ENCODE results near the gene GALNT4. TPM values are rescaled to one million over a fixed set of nuclear protein-coding genes. Genes with fewer than 3 reads are reported as not detected.

GALNT4 gene
- total and polyA plus RNA-seq, 9 of the 15 experiments (the other 6 are each of a cell fraction or from before 2014, with no cell fraction given) = 1.2 to 4.6 (median 3.4) TPM

DNA sequence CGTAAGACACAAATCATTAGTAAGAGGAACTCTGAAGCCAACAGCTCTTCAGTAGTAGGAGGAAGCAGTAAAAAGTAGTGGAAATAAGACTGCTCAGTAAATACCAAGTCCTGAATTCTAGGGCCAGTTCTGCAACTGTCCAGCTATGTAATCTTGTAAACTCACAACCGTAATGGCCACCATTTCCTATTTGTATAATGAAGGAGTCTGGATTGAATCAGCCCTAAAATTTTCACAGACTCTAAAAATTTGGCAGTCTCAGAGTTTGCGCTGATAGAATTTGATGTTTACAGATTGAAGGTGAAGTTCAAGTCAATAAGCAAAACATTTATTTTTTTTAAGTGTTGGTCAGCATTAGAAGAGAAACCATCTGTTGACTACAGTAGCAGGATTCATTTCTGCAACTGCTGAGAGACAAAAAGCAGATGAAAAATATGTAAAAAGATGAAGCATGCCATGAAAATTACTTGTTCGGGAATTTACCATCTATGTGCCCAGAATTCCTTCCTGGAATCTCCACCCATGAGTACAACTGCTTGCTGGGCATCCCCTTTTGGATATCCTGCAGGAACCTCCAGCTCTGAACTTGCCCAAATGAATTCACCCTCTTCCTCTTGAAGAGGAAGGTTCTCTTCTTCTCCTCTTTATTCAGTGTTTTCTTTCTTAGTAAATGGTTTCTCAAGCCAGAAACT is 47.5 kb downstream of the GALNT4 start:
- Histone ChIP-seq H3K9me3 (replicated peaks; ENCODE audit: control insufficient read depth, insufficient read depth, low read depth, low read length) (no peaks in the 10 kb centered on the region), H3K36me3 (ENCODE audit: control insufficient read depth, insufficient read depth, low read length) (no peaks in the 10 kb centered on the region), H3K9me1 (ENCODE audit: control insufficient read depth, insufficient read depth, low read length) (no peaks in the 10 kb centered on the region), H4K20me1 (replicated peaks; ENCODE audit: control insufficient read depth, insufficient read depth, low read length) (no peaks in the 10 kb centered on the region), H3K79me2 (ENCODE audit: control insufficient read depth, insufficient read depth, low read length) (no peaks in the 10 kb centered on the region), H3K4me2 (ENCODE audit: insufficient read depth, low read length) (no peak overlapping the region), H2AFZ (ENCODE audit: low read depth, low read length) (no peak overlapping the region), H3K9ac (ENCODE audit: insufficient read depth in 1 of 2, low read depth in 2 of 2, low read length in 2 of 2) (no peak overlapping the region), H3K27me3 (ENCODE audit: control insufficient read depth in 2 of 2, insufficient read depth in 2 of 2, low read length in 2 of 2) (no peaks in the 10 kb centered on the region), H3K27ac (ENCODE audit: extremely low read depth, low read depth, low read length) (no peak overlapping the region), H3K4me1 (replicated peaks in 1 of 2; ENCODE audit: control insufficient read depth in 2 of 2, insufficient read depth in 2 of 2, low read length in 2 of 2) (no peaks in the 10 kb centered on the region), H3K4me3 (no peak overlapping the region)
- no peak for ATAC-seq
- intact Hi-C loops (cut with micrococcal nuclease) = loop anchor here (10.0 kb wide), 2 partner anchors 218 to 1468 kb away; no protein-coding TSS in a partner anchor
- ChIA-PET CTCF (ENCODE audit: low intra/inter-chr PET ratio) (no interaction called here), POLR2A (interaction anchor here (0.6 kb wide), 1 partner anchor 31 kb away, joined by 3 read pairs; no protein-coding TSS in a partner anchor)
- BruUV-seq (replicated peaks) = no TSS peak
- FAIRE-seq = no peak
- in situ Hi-C loops (cut with MboI) = no loop called here
- 68% methylated on average over 4 of the region's 4 CpGs for WGBS (ENCODE audit: insufficient coverage, low coverage, missing lambda C conversion rate)
- TF ChIP-seq PHB2 (IDR thresholded peaks at IDR 0.05; ENCODE audit: low read depth) = no peak
- no peak for TF ChIP-seq SETDB1 (IDR thresholded peaks at IDR 0.05; ENCODE audit: low read length)
- TF ChIP-seq, protein P1, sequence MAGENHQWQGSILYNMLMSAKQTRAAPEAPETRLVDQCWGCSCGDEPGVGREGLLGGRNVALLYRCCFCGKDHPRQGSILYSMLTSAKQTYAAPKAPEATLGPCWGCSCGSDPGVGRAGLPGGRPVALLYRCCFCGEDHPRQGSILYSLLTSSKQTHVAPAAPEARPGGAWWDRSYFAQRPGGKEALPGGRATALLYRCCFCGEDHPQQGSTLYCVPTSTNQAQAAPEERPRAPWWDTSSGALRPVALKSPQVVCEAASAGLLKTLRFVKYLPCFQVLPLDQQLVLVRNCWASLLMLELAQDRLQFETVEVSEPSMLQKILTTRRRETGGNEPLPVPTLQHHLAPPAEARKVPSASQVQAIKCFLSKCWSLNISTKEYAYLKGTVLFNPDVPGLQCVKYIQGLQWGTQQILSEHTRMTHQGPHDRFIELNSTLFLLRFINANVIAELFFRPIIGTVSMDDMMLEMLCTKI (IDR thresholded peaks at IDR 0.05; ENCODE audit: partially characterized antibody) = no peak
- no peak for TF ChIP-seq THAP7 (CRISPR knock-in tag; IDR thresholded peaks at IDR 0.05)
- TF ChIP-seq NFXL1 (CRISPR knock-in tag; IDR thresholded peaks at IDR 0.05) = no peak
- no peak for TF ChIP-seq RBM22 (IDR thresholded peaks at IDR 0.05; ENCODE audit: low read depth, low read length, poor library complexity, severe bottlenecking)
- TF ChIP-seq ZNF740 (CRISPR knock-in tag; IDR thresholded peaks at IDR 0.05) = no peak
- no peak for TF ChIP-seq ZNF740 (tag; IDR thresholded peaks at IDR 0.05)
- no peak for TF ChIP-seq TAF1 (IDR thresholded peaks at IDR 0.05; ENCODE audit: control insufficient read depth, extremely low read depth, insufficient read depth, low read length, severe bottlenecking)
- TF ChIP-seq, protein P2, sequence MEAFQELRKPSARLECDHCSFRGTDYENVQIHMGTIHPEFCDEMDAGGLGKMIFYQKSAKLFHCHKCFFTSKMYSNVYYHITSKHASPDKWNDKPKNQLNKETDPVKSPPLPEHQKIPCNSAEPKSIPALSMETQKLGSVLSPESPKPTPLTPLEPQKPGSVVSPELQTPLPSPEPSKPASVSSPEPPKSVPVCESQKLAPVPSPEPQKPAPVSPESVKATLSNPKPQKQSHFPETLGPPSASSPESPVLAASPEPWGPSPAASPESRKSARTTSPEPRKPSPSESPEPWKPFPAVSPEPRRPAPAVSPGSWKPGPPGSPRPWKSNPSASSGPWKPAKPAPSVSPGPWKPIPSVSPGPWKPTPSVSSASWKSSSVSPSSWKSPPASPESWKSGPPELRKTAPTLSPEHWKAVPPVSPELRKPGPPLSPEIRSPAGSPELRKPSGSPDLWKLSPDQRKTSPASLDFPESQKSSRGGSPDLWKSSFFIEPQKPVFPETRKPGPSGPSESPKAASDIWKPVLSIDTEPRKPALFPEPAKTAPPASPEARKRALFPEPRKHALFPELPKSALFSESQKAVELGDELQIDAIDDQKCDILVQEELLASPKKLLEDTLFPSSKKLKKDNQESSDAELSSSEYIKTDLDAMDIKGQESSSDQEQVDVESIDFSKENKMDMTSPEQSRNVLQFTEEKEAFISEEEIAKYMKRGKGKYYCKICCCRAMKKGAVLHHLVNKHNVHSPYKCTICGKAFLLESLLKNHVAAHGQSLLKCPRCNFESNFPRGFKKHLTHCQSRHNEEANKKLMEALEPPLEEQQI (IDR thresholded peaks at IDR 0.05) = no peak
- no peak for TF ChIP-seq MBD2 (IDR thresholded peaks at IDR 0.05; ENCODE audit: borderline replicate concordance, low read depth)
- TF ChIP-seq TEAD2 (tag; IDR thresholded peaks at IDR 0.05) = no peak
- no peak for TF ChIP-seq NR2C2 (CRISPR knock-in tag; IDR thresholded peaks at IDR 0.05)
- no peak for TF ChIP-seq NR2C2 (tag; IDR thresholded peaks at IDR 0.05)
- TF ChIP-seq RBM25 (IDR thresholded peaks at IDR 0.05; ENCODE audit: low read depth, low read length, severe bottlenecking) = no peak
- DNase-seq (ENCODE audit: extremely low read depth in 1 of 4, low spot score in 3 of 4) = no peak
